Thoracic aorta (tissue), 2 donors: ENCODE data around the gene DCDC2B. TPM values are rescaled to one million over a fixed set of nuclear protein-coding genes. Genes with fewer than 3 reads are reported as not detected.
A peak's percentile ranks its signal among the peaks of the same experiment; 100 is the strongest.

ENCODE experiments used
- ATAC-seq: fragments of 150-250 bp; one replicate; pipeline ENCODE4 v1.8.0; 2017; ENCODE audit warnings: low read depth; ENCODE audit not compliant: insufficient number of reproducible peaks, low FRiP score
- DNase-seq: peaks from one replicate; pipeline ENCODE4 v3.0.0-alpha.2; 2020; ENCODE audit warnings: low spot score
- H3K27ac ChIP-seq, 2 donors: fragments of 200-600 bp; sonication (generic); 1 replicate in 1 of 2; 2 replicates in 1 of 2; pipeline ENCODE4 v1.5.1; 2016; ENCODE audit warnings: mild to moderate bottlenecking in 2 of 2, moderate library complexity in 2 of 2
- H3K27me3 ChIP-seq: fragments of 200-600 bp; sonication (generic); replicated peaks from 2 replicates; pipeline ENCODE4 v1.6.0; 2016; ENCODE audit warnings: mild to moderate bottlenecking; ENCODE audit not compliant: insufficient read depth
- H3K36me3 ChIP-seq: fragments of 200-600 bp; sonication (generic); one replicate; pipeline ENCODE4 v1.5.1; 2016
- H3K4me1 ChIP-seq, 2 donors: fragments of 200-600 bp; sonication (generic); 1 replicate in 1 of 2; 2 replicates in 1 of 2; pipeline versions ENCODE4 v1.5.1 to v1.6.0; 2016; ENCODE audit warnings: low read depth in 2 of 2, mild to moderate bottlenecking in 1 of 2; ENCODE audit not compliant: control insufficient read depth in 1 of 2
- H3K4me3 ChIP-seq: fragments of 200-600 bp; sonication (generic); 2 replicates; pipeline ENCODE4 v1.5.1; 2016; ENCODE audit warnings: mild to moderate bottlenecking
- H3K9me3 ChIP-seq: fragments of 200-600 bp; sonication (generic); 2 replicates; pipeline ENCODE4 v1.5.1; 2016
- CTCF ChIP-seq: fragments of 200-600 bp; sonication (generic); IDR thresholded peaks from one replicate; pipeline ENCODE4 v1.5.1; 2019; ENCODE audit warnings: antibody characterized with exemption
- total RNA-seq, 2 donors: library from RNA; depleted of rRNA; stranded (reverse); fragments of >200 nt; gene quantifications; one replicate each; pipeline versions ENCODE4 v1.1.0 to v1.2.3, GENCODE V29; 2016

DCDC2B gene
- total RNA-seq, 2 donors from 2014 or later, result not detected

GRCh38 chr1:32241001-32241763, 32.3 kb downstream of the DCDC2B start:
- Histone ChIP-seq H3K27ac (peak overlapping the region; percentile 75 to 84), H3K36me3 (no peaks in the 10 kb centered on the region), H3K9me3 (no peaks in the 10 kb centered on the region), H3K4me3 (peak overlapping the region; percentile 85), H3K27me3 (no peaks in the 10 kb centered on the region), H3K4me1 (peaks cover 5 to 13% of the 10 kb centered on the region in 2 donors)
- DNase-seq, result peak; percentile 22
- TF ChIP-seq CTCF, result no peak
- peak; percentile 40 for ATAC-seq

GRCh38 chr1:32242341-32242851, 33.5 kb downstream of the DCDC2B start:
- H3K9me3 ChIP-seq, result no peaks in the 10 kb centered on the region
- H3K27ac ChIP-seq, result peak overlapping the region in 1 of 2 donors; percentile 84
- no peaks in the 10 kb centered on the region for H3K27me3 ChIP-seq
- H3K4me1 ChIP-seq, result peaks cover 5 to 19% of the 10 kb centered on the region in 2 donors
- DNase-seq, result no peak
- H3K36me3 ChIP-seq, result no peaks in the 10 kb centered on the region
- no peak for ATAC-seq
- no peak overlapping the region for H3K4me3 ChIP-seq
- no peak for TF ChIP-seq CTCF

GRCh38 chr1:32246888-32247273, 38.0 kb downstream of the DCDC2B start, which contains the start of gene FAM167B:
Gene FAM167B, plus strand, starts transcription at chr1:32247222. Its CDS starts 200 bp downstream, at chr1:32247422.
- Histone ChIP-seq H3K9me3 (no peaks in the 10 kb centered on the region), H3K4me3 (no peak within 1 kb of the TSS), H3K27me3 (no peaks in the 10 kb centered on the region), H3K36me3 (no peaks in the 10 kb centered on the region), H3K4me1 (peaks cover 8 to 27% of the 10 kb centered on the region in 2 donors), H3K27ac (peak within 1 kb of the TSS in 1 of 2 donors; percentile 22)
- no peak for DNase-seq
- no peak for TF ChIP-seq CTCF
- no peak for ATAC-seq

DNA sequence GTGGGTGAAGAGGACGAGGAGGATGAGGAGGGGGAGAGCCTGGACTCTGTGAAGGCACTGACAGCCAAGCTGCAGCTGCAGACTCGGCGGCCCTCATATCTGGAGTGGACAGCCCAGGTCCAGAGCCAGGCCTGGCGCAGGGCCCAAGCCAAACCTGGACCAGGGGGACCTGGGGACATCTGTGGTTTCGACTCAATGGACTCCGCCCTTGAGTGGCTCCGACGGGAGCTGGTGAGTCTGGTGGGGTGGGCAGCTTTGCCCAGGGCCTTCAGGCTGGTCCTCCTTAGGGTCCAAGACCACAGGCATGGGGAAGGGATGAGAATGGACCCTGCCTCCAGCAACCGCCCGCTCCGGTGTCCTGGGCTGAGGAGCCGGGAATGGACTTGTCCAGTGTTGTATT, 38.6 kb downstream of the DCDC2B start:
- no peak overlapping the region for H3K4me3 ChIP-seq
- no peaks in the 10 kb centered on the region for H3K27me3 ChIP-seq
- H3K9me3 ChIP-seq, result no peaks in the 10 kb centered on the region
- H3K27ac ChIP-seq, result peak overlapping the region in 1 of 2 donors; percentile 22
- H3K36me3 ChIP-seq, result no peaks in the 10 kb centered on the region
- TF ChIP-seq CTCF, result no peak
- ATAC-seq, result no peak
- DNase-seq, result no peak
- H3K4me1 ChIP-seq, result peaks cover 8 to 23% of the 10 kb centered on the region in 2 donors

DNA sequence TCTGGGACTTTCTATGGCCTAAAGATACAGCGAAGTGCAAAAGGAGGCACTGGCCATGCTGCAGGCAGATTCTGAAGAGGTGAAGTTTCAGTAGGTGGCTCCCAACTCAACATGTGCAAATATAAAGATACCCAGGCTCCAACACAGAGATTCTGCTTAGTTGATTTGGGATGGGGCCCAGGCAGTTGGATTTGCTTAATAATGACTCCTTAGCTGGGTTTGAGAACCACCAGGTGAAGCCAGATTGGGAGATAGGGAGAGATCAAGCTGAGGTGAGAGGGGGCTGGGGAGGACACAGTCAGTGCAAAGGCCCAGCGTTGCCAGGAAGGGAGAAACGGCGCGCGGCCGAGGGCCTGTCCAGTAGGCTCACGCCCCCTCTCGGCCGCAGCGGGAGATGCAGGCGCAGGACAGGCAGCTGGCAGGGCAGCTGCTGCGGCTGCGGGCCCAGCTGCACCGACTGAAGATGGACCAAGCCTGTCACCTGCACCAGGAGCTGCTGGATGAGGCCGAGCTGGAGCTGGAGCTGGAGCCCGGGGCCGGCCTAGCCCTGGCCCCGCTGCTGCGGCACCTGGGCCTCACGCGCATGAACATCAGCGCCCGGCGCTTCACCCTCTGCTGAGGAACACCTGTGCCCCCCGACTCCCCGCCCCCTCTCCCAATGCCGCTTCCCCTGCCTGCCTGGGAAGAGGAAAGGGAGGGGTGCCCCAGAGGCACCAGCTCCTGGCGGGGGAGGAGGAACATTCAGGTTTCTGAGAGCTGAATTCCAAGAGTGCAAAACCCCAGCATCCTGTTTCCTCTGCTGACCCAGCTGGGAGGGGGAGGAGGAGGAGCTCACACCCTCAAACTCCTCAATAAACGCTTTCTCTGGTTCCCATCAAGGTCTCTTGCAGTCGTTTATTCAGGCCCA, 39.3 kb downstream of the DCDC2B start:
- H3K9me3 ChIP-seq, result no peaks in the 10 kb centered on the region
- no peaks in the 10 kb centered on the region for H3K36me3 ChIP-seq
- H3K27ac ChIP-seq, result no peak overlapping the region
- H3K27me3 ChIP-seq, result no peaks in the 10 kb centered on the region
- TF ChIP-seq CTCF, result peak; percentile 88
- peaks cover 6 to 20% of the 10 kb centered on the region in 2 donors for H3K4me1 ChIP-seq
- DNase-seq (peak; percentile 65), ATAC-seq (no peak)
- H3K4me3 ChIP-seq, result peak overlapping the region; percentile 50
